Chondrocyte (in vitro differentiated cells): ENCODE measurements around the gene FBXO3. TPM values are rescaled to one million over a fixed set of nuclear protein-coding genes. Genes with fewer than 3 reads are reported as not detected.
A peak's percentile ranks its signal among the peaks of the same experiment; 100 is the strongest.

Experiments used
- DNase-seq: peaks from one replicate; pipeline ENCODE4 v3.0.0; 2021; ENCODE audit warnings: mixed read lengths, low spot score
- H3K27ac Mint-ChIP-seq: one replicate; pipeline ENCODE4 v1.8.0; 2021; ENCODE audit warnings: mild to moderate bottlenecking, moderate library complexity, mixed read lengths; ENCODE audit not compliant: unreplicated experiment
- H3K27me3 Mint-ChIP-seq: 2 replicates; pipeline ENCODE4 v1.8.0; 2021; ENCODE audit warnings: low read depth, mixed read lengths
- H3K36me3 Mint-ChIP-seq: 2 replicates; pipeline ENCODE4 v1.8.0; 2021; ENCODE audit warnings: low read depth, mixed read lengths
- H3K4me1 Mint-ChIP-seq: 2 replicates; pipeline ENCODE4 v1.8.0; 2021; ENCODE audit warnings: low read depth, mild to moderate bottlenecking, mixed read lengths
- H3K4me3 Mint-ChIP-seq: one replicate; pipeline ENCODE4 v1.8.0; 2021; ENCODE audit warnings: mild to moderate bottlenecking, moderate library complexity, mixed read lengths; ENCODE audit not compliant: unreplicated experiment
- H3K9me3 Mint-ChIP-seq: 2 replicates; pipeline ENCODE4 v1.8.0; 2021; ENCODE audit warnings: low read depth, mixed read lengths
- CTCF ChIP-seq: fragments of 200-600 bp; sonication (generic); IDR thresholded peaks from 2 replicates; pipeline ENCODE4 v1.5.0; 2021; ENCODE audit warnings: antibody characterized with exemption, mild to moderate bottlenecking, moderate library complexity
- total RNA-seq: library from RNA; stranded (reverse); gene quantifications from 3 replicates; pipeline ENCODE4 v1.2.1, GENCODE V29; 2021

The FBXO3 gene
- total RNA-seq, 1 donor from 2014 or later = 22.0 TPM

GRCh38 chr11:33775467-33775807 lies 1.1 kb upstream of the FBXO3 start:
- no peak for TF ChIP-seq CTCF
- no peaks in the 10 kb centered on the region for H3K9me3 Mint-ChIP-seq
- H3K36me3 Mint-ChIP-seq = no peaks in the 10 kb centered on the region
- no peaks in the 10 kb centered on the region for H3K27me3 Mint-ChIP-seq
- no peak overlapping the region for H3K27ac Mint-ChIP-seq
- H3K4me1 Mint-ChIP-seq = peaks cover 40% of the 10 kb centered on the region
- DNase-seq = no peak
- H3K4me3 Mint-ChIP-seq = peak overlapping the region; percentile 93

GRCh38 chr11:33774736-33775466 lies 581 bp upstream of the FBXO3 start:
- H3K36me3 Mint-ChIP-seq = peaks cover 2% of the 10 kb centered on the region
- DNase-seq = no peak
- H3K27ac Mint-ChIP-seq = peak overlapping the region; percentile 90
- no peak for TF ChIP-seq CTCF
- H3K4me1 Mint-ChIP-seq = peaks cover 36% of the 10 kb centered on the region
- H3K27me3 Mint-ChIP-seq = no peaks in the 10 kb centered on the region
- H3K4me3 Mint-ChIP-seq = peak overlapping the region; percentile 93
- no peaks in the 10 kb centered on the region for H3K9me3 Mint-ChIP-seq

DNA sequence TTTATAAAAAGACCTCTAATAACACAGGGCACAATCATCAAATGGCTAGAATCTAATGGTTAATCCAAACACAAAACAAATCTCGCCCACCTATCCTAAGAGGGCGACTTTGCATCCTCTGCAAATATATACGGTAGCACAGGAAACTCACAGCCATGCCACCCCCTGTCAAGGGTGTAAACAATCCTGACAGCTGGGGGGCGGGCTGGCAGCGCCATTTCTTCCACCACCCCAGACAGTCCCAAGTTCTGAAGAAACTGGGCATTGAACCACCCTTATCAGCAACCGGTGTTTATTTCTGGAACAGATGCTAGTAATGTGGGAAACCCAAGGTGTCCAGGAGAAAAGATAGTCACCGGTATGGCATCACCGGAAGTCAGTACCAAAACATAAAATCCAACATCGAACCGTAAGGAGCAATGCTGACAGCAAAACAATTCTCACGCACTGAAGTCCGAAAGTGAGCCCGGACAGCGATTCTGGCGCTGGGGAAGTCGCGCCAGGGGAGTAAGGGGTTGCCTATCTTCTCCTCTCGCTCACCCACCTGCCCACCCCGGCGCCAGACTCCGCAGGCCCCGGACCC lies 825 bp downstream of the FBXO3 start:
- Mint-ChIP-seq H3K4me3 (peak overlapping the region; percentile 93), H3K27me3 (no peaks in the 10 kb centered on the region), H3K27ac (peak overlapping the region; percentile 45), H3K36me3 (peaks cover 8% of the 10 kb centered on the region), H3K4me1 (peaks cover 27% of the 10 kb centered on the region), H3K9me3 (no peaks in the 10 kb centered on the region)
- peak; percentile 11 for TF ChIP-seq CTCF
- no peak for DNase-seq

GRCh38 chr11:33772870-33773269 lies 1.4 kb downstream of the FBXO3 start:
- DNase-seq = no peak
- Mint-ChIP-seq H3K4me1 (peaks cover 25% of the 10 kb centered on the region), H3K4me3 (peak overlapping the region; percentile 50), H3K27me3 (no peaks in the 10 kb centered on the region), H3K36me3 (peaks cover 10% of the 10 kb centered on the region), H3K9me3 (no peaks in the 10 kb centered on the region), H3K27ac (no peak overlapping the region)
- no peak for TF ChIP-seq CTCF

- Mint-ChIP-seq H3K4me1 (peaks cover 25% of the 10 kb centered on the region), H3K27ac (no peak overlapping the region), H3K27me3 (no peaks in the 10 kb centered on the region), H3K9me3 (no peaks in the 10 kb centered on the region), H3K36me3 (peaks cover 12% of the 10 kb centered on the region), H3K4me3 (peak overlapping the region; percentile 50)
- no peak for TF ChIP-seq CTCF
- no peak for DNase-seq
These were observed 2.0 kb downstream of the FBXO3 start for GRCh38 chr11:33772300-33772699.
